ENCODE results near the gene AFG3L2. TPM values are rescaled to one million over a fixed set of nuclear protein-coding genes. Genes with fewer than 3 reads are reported as not detected.

The AFG3L2 gene
- total and polyA plus RNA-seq, 2 of the 13 experiments (the other 11 are each of a cell fraction or from before 2014, with no cell fraction given) = 28.6 to 86.9 TPM

- TF ChIP-seq THRA (CRISPR knock-in tag; IDR thresholded peaks at IDR 0.05; ENCODE audit: borderline replicate concordance) = no peak
- TF ChIP-seq BRD4 (CRISPR knock-in tag; IDR thresholded peaks at IDR 0.05) = no peak
- peak; percentile 9; the same call in 1 of the 2 replicates for TF ChIP-seq KMT2B (CRISPR knock-in tag; IDR thresholded peaks at IDR 0.05)
- no peak for TF ChIP-seq CENPX (CRISPR knock-in tag; IDR thresholded peaks at IDR 0.05)
- TF ChIP-seq ZNF446 (CRISPR knock-in tag; IDR thresholded peaks at IDR 0.05) = no peak
- TF ChIP-seq, protein P1, sequence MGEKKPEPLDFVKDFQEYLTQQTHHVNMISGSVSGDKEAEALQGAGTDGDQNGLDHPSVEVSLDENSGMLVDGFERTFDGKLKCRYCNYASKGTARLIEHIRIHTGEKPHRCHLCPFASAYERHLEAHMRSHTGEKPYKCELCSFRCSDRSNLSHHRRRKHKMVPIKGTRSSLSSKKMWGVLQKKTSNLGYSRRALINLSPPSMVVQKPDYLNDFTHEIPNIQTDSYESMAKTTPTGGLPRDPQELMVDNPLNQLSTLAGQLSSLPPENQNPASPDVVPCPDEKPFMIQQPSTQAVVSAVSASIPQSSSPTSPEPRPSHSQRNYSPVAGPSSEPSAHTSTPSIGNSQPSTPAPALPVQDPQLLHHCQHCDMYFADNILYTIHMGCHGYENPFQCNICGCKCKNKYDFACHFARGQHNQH (CRISPR knock-in tag; IDR thresholded peaks at IDR 0.05) = no peak
- TF ChIP-seq ZNF577 (CRISPR knock-in tag; IDR thresholded peaks at IDR 0.05; ENCODE audit: borderline replicate concordance, low read depth) = 0 out of 2 replicates have a peak, but pooled peaks have one; percentile 36
- no peak for TF ChIP-seq SP1 (IDR thresholded peaks at IDR 0.05)
- TF ChIP-seq SP1 (CRISPR knock-in tag; IDR thresholded peaks at IDR 0.05) = peak; percentile 6; the same call in 1 of the 2 replicates
- TF ChIP-seq MYPOP (CRISPR knock-in tag; IDR thresholded peaks at IDR 0.05) = peak; percentile 23
- no peak for TF ChIP-seq ATF2 (CRISPR knock-in tag; IDR thresholded peaks at IDR 0.05)
- no peak for TF ChIP-seq NFE2L1 (CRISPR knock-in tag; IDR thresholded peaks at IDR 0.05; ENCODE audit: borderline replicate concordance)
- TF ChIP-seq MYNN (CRISPR knock-in tag; IDR thresholded peaks at IDR 0.05; ENCODE audit: low read depth) = peak; percentile 5; the same call in 1 of the 2 replicates
- 0 out of 2 replicates have a peak, but pooled peaks have one; percentile 18 for TF ChIP-seq ELF4 (CRISPR knock-in tag; IDR thresholded peaks at IDR 0.05; ENCODE audit: borderline replicate concordance)
- TF ChIP-seq ZNF350 (CRISPR knock-in tag; IDR thresholded peaks at IDR 0.05; ENCODE audit: borderline replicate concordance, low read depth) = 0 out of 2 replicates have a peak, but pooled peaks have one; percentile 18
- TF ChIP-seq, protein P2, sequence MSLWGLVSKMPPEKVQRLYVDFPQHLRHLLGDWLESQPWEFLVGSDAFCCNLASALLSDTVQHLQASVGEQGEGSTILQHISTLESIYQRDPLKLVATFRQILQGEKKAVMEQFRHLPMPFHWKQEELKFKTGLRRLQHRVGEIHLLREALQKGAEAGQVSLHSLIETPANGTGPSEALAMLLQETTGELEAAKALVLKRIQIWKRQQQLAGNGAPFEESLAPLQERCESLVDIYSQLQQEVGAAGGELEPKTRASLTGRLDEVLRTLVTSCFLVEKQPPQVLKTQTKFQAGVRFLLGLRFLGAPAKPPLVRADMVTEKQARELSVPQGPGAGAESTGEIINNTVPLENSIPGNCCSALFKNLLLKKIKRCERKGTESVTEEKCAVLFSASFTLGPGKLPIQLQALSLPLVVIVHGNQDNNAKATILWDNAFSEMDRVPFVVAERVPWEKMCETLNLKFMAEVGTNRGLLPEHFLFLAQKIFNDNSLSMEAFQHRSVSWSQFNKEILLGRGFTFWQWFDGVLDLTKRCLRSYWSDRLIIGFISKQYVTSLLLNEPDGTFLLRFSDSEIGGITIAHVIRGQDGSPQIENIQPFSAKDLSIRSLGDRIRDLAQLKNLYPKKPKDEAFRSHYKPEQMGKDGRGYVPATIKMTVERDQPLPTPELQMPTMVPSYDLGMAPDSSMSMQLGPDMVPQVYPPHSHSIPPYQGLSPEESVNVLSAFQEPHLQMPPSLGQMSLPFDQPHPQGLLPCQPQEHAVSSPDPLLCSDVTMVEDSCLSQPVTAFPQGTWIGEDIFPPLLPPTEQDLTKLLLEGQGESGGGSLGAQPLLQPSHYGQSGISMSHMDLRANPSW (CRISPR knock-in tag; IDR thresholded peaks at IDR 0.05; ENCODE audit: borderline replicate concordance) = no peak
- no peak for TF ChIP-seq FOXA1 (IDR thresholded peaks at IDR 0.05)
- no peak for TF ChIP-seq FOXA1 (CRISPR knock-in tag; IDR thresholded peaks at IDR 0.05)
- no peak for TF ChIP-seq ATF7 (IDR thresholded peaks at IDR 0.05)
- no peak for TF ChIP-seq ATF7 (CRISPR knock-in tag; IDR thresholded peaks at IDR 0.05)
- no peak; the same call in 1 of the 2 replicates for TF ChIP-seq ZSCAN25 (CRISPR knock-in tag; IDR thresholded peaks at IDR 0.05)
- TF ChIP-seq KLF9 (CRISPR knock-in tag; IDR thresholded peaks at IDR 0.05; ENCODE audit: low read depth) = no peak
- TF ChIP-seq ZNF230 (CRISPR knock-in tag; IDR thresholded peaks at IDR 0.05) = peak; percentile 74; the same call in 1 of the 2 replicates
- TF ChIP-seq ZNF549 (CRISPR knock-in tag; IDR thresholded peaks at IDR 0.05) = no peak
Observed at GRCh38 chr18:12376034-12376753, 833 bp downstream of the AFG3L2 start (continued).

Data from HepG2 (cell line).